GM19438 (cell line): ENCODE results near the gene SAG.

Experiments used
- ATAC-seq: cut with Tn5 transposase; IDR thresholded peaks from one replicate; pipeline ENCODE4 v1.9.1; 2021; ENCODE audit warnings: low read depth; ENCODE audit not compliant: unreplicated experiment

The SAG gene

DNA sequence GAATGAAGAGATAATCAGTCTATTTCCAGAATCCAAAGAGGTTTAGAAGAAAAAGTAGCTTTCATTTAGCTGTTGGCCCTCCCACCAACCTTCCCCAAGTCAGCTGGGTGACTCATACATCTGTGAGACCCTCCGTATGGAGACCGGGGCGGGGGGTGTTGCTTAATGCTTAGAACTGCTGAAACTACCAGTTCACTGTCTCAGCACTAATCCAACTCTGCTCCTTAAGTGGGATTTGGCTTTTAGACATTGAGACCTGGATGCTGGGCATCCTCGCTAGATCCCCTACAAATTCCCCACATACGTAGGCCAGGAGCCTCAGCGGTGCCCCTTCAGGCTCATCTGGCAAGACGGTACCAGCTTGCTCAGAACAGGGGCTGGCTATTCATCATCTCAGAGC is at the start of gene SAG:
Gene SAG (plus strand): TSS at position 252 of the 400 bp plus-strand sequence. CDS start 1,374 bp downstream, outside the sequence.
- no peak for ATAC-seq

- no peak for ATAC-seq
Measured at GRCh38 chr2:233258211-233258610, 49.4 kb upstream of the SAG start.

DNA sequence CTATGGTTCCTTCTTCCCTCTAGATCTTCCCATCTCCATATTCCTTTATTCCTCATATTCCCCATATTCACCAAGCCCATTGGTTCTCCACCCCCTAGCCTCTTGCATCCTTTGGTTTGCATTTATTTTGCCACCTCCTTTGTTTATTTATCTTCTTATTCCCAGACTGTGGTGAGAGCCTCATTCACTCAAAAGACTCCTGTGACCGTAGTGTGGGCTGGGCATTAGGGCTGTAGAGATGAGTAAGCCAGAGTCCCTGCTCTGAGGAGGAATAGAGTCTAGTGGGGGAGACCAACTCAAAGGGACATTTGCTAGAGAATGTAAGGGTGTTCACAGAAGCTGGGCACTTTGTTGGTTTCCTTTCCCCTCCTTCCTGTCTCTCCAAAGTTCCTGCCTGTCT is 47.9 kb upstream of the SAG start:
- no peak for ATAC-seq

- no peak for ATAC-seq
Measured at GRCh38 chr2:233260661-233261060, 47.0 kb upstream of the SAG start.

DNA sequence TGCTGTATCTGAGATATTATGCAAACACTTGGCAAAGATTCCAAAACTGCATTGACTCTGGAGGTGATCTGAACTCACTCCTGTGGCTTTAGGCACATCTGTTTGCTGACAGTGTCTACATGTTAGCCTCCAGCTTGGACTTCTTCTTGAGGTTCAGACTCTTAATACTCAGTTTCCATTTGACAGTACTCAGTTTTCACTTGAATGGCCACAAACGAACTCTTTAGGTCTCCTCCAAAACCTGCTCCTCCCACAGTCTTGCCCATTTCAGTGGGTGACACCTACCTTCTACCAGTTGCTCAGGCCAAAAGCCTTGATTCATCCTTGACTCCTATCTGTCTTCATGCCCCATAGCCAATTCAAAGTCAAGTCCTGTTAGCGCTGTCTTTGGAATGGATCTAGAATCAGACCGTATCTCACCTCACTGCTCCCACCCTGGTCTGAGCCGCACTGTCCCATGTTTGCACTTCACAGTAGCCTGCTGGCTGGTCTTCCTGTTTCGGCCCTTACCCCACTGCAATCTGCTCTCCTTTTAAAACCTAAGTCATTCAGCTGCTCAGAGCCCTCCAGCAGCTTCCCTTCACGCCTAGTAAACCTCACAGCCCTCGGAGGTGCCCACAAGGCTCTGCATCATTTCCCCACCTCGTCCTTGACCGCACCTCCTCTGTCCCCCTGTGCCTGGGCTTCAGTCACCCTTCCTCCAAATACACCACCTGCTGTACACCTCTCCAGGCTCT is 45.6 kb upstream of the SAG start:
- ATAC-seq = peak; percentile 71

DNA sequence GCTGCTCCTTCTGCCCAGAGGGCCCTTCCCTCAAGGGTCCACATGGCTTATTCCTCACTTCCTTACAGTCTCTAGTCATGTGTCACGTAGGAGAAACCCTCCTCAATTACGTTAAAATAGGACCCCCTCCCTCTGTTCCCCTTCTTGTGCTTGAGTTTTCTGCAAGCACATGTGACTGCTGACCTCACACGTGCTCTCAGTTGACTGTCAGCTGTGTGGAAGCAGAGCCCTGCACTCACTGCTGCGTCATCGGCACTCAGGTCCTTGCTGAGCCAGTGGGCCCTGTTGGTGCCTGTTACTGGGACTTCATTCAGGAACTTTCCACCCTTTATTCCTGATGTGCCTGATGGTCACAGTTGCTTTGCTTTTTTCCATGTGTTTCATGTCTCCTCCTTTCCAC is 45.1 kb upstream of the SAG start:
- no peak for ATAC-seq

GRCh38 chr2:233263045-233263570 is 44.5 kb upstream of the SAG start:
- ATAC-seq = no peak

DNA sequence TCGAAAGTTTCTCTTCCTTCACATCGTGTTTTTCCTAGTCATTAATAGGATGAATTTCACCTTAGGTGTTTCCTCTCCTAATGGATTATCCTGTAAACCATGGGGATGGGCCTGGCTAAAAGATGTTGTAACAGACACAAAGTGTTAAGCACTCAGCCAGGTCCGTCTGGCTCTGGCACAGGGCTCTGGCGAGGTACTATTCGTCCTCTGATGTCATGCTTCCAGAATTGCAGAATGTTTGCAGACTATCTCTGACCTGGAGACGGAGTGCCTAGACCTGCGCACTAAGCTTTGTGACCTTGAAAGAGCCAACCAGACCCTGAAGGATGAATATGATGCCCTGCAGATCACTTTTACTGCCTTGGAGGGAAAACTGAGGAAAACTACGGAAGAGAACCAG is 42.9 kb upstream of the SAG start:
- no peak for ATAC-seq

DNA sequence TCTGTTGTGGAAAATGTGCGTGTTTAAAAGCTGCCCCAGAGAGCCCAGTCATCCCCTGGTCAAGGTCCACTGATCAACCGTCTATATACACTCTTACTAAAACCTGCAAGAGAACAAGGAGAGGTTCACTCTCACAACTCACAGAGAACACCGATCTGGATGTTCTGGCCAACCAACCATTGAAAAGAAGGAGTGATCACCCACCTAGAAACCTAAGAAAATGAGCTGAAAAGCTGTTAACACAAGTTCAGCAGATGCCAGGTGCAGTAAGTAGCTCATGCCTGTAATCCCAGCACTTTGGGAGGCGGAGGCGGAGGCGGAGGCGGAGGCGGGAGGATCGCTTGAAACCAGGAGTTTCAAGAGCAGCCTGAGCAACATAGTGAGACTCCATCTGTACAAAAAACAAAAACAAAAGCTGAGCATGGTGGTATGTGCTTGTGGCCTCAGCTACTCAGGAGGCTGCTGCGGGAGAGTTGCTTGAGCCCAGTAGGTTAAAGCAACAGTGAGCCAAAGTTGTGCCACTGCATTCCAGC is 41.7 kb upstream of the SAG start:
- no peak for ATAC-seq

DNA sequence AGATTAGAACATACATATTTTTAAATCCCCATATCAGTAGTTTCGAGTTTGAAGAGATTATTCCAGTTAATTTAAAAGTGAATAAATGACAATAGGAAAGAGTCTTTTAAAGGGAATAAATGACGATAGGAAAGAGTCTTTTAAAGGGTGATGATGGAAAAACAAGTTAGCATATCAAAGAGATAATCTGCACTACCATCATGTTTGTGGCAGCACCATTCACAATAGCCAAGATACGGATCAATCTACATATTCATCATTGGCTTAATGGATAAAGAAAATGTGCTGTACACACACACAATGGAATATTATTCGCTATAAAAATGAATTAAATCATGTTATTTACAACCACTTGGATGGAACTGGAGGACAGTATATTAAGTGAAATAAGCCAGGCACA is 41.1 kb upstream of the SAG start:
- no peak for ATAC-seq

GRCh38 chr2:233267516-233268245 is 39.9 kb upstream of the SAG start:
- ATAC-seq = peak; percentile 69

DNA sequence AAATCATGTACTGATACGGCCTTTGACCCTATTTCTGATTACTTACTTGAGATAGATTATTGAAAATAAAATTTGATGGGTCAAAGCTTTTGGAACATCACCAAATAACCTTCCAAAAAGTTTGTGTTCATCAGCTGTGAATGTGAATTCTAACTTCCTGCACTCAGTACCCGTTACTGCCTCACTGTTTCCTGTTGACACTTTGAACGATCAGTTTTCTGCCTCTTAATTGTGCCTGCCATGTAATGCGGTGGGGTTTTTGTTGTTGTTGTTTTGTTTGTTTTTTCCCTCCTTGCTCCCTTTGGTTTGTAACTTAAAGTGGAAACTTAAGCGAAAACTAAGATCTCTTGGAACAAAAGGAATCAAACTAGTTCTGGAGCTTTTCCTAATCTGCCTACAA is 37.2 kb upstream of the SAG start:
- ATAC-seq = no peak

GRCh38 chr2:233270951-233271350 is 36.7 kb upstream of the SAG start:
- no peak for ATAC-seq

GRCh38 chr2:233271693-233272092 is 35.9 kb upstream of the SAG start:
- ATAC-seq = no peak

DNA sequence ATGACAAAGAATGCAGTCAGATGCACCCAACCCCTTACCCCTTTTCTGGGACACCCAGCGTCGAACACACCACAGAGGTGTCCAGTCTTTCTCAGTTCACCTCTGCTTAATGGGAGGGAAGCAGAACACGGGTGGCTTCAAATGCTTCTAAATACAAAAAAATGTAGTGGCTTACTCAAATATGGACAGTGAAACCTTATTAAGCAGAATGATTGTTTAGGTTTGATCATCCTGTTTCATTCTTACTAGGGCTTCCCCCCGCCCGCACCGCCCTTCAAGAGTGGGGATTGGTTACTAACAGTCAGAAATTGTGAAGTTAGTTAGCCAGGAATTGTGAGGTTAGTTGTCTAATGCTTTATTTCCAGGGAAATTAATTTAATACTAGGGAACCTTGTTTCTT is 34.5 kb upstream of the SAG start:
- no peak for ATAC-seq

DNA sequence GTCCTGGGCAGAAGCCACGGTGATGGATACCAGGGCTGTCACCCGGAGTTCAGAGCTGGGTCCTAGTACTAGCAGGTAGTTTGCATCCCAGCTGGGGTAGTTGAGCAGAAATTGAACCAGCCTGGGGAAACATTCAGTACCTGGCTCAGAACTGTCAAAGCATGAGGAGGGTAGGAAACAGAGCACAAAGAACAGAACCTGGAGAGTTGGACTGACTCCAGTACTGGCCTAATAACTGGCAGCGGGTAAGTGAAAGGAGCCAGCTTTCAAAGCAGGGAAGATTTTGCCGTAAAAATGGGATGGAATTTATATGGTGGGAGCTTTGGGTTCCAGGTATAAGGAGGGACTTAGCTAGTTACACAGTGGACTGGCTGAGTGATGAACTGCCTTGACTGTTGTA is 32.4 kb upstream of the SAG start:
- ATAC-seq = no peak

GRCh38 chr2:233278921-233279320 is 28.7 kb upstream of the SAG start:
- ATAC-seq = no peak

- ATAC-seq = no peak
Measured at GRCh38 chr2:233280114-233280693, 27.4 kb upstream of the SAG start.

DNA sequence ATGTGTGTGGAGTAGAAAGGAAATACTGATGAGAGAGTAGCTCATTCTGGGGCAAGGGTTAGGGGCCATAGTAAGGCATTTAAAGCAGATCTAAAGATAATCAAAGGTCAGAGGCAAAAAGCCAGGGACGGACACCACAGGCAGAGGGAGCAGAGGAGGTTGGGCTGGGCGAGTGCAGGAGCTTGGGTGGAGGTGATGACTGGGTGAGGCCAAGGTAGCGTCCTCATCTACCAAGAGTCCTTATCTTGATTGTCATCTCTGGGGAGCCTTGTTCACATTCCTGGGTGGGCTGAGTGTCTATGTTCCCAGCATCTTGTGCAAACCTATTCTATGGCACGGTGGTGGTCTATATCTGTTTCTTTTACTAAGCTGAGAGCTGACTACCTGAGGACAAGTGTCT is 26.1 kb upstream of the SAG start:
- ATAC-seq = no peak

DNA sequence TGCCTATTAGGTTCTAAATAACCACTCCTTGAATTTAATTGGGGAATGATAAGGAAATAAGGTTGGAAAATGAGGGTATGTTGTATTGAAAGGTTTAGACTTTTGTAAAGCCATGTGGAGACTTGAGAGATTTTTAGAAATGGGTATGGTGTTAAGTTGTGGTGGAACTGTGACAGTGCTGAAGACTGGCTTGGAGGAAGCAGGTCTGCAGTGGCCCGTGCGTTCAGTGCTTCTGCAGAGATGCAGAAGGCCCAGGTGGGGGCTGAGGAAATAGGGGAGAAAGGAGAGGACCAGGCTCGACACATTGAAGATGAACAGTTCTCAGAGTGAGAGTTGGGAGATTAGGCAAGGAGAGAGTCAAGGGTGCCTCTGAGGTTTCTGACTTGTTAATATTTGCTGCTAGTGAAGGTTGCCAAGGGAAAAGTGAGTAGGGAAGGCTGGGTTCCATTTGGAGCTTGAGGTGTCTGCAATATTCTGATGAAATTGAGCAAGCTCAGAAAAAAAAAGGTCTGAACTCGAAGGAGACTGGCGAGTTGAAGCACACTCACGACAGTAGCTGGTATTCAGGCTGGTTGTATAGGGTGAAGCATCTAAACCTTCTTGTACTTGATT is 25.5 kb upstream of the SAG start:
- no peak for ATAC-seq

- ATAC-seq = no peak
Measured at GRCh38 chr2:233285921-233286320, 21.7 kb upstream of the SAG start.
